A549 (cell line): ENCODE data around the gene ARHGAP12. TPM values are rescaled to one million over a fixed set of nuclear protein-coding genes. Genes with fewer than 3 reads are reported as not detected.
A peak's percentile ranks its signal among the peaks of the same experiment; 100 is the strongest.

Experiments used
- ATAC-seq, 2 experiments: fragments of 200-7000 bp in 1 of 2; fragments of >200 bp in 1 of 2; cut with Nextera tagmentation in 1 of 2; cut with Tn5 transposase in 1 of 2; 3 replicates each; pipeline versions ENCODE4 v1.8.0 to v1.9.1; 2018 to 2020; ENCODE audit warnings: mild to moderate bottlenecking in 1 of 2, moderate library complexity in 1 of 2
- CTCF ChIA-PET: fragments of 300-600 bp; sonication (Branson Sonifier 250); formaldehyde crosslinking; extraction: SDS; loops from one replicate; lab custom pipeline; 2021; ENCODE audit warnings: antibody characterized with exemption, inconsistent platforms; lab: Yijun Ruan, JAX
- POLR2A ChIA-PET: fragments of 350-600 bp; formaldehyde crosslinking; extraction: SDS; loops from one replicate; lab custom pipeline; 2021; ENCODE audit warnings: antibody characterized with exemption, inconsistent platforms; lab: Yijun Ruan, JAX
- DNase-seq, 2 experiments: peaks; one replicate each; pipeline versions ENCODE4 v3.0.0 to v3.0.0-alpha.2; 2011 to 2016; ENCODE audit warnings: low read depth in 1 of 2, low spot score in 1 of 2
- FAIRE-seq: peaks from 2 replicates; lab custom pipeline; 2011; peaks lifted over from hg19 to GRCh38; lab: Jason Lieb, UNC
- H3K27ac ChIP-seq, 2 experiments: fragments of >200 bp; sonication (Bioruptor Twin); formaldehyde crosslinking; 3 replicates each; pipeline ENCODE4 v1.5.1; 2016 to 2017
- H3K4me1 ChIP-seq: fragments of >200 bp; sonication (Bioruptor Twin); formaldehyde crosslinking; 3 replicates; pipeline ENCODE4 v1.6.1; 2016
- H3K4me2 ChIP-seq: fragments of >200 bp; sonication (Bioruptor Twin); formaldehyde crosslinking; 3 replicates; pipeline ENCODE4 v1.6.1; 2016
- H3K4me3 ChIP-seq: fragments of >200 bp; sonication (Bioruptor Twin); formaldehyde crosslinking; 3 replicates; pipeline ENCODE4 v1.5.1; 2016
- H3K9me3 ChIP-seq: fragments of >200 bp; sonication (Bioruptor Twin); formaldehyde crosslinking; 3 replicates; pipeline ENCODE4 v1.6.1; 2016
- BHLHE40 ChIP-seq: IDR thresholded peaks from 2 replicates; pipeline ENCODE4 v1.6.1; 2012; ENCODE audit warnings: low read depth, low read length, inconsistent platforms
- CBX8 ChIP-seq: fragments of 200-600 bp; sonication (generic); IDR thresholded peaks from 2 replicates; pipeline ENCODE4 v1.6.1; 2016
- CEBPB ChIP-seq, 2 experiments: fragments of >200 bp in 1 of 2; sonication (Bioruptor Twin) in 1 of 2; formaldehyde crosslinking in 1 of 2; IDR thresholded peaks; 2 replicates each; pipeline ENCODE4 v1.6.1; 2012 to 2016
- CHD4 ChIP-seq: fragments of 200-600 bp; sonication (generic); IDR thresholded peaks from 2 replicates; pipeline ENCODE4 v1.6.1; 2016; ENCODE audit warnings: antibody characterized with exemption, mild to moderate bottlenecking, borderline replicate concordance
- EHF ChIP-seq: fragments of 250-450 bp; sonication (Bioruptor Pico); IDR thresholded peaks from 2 replicates; pipeline ENCODE4 v1.5.0; 2020; ENCODE audit warnings: mild to moderate bottlenecking
- EP300 ChIP-seq, 2 experiments: fragments of >200 bp; sonication (Bioruptor Twin); formaldehyde crosslinking; IDR thresholded peaks; 2 replicates in 1 of 2; 3 replicates in 1 of 2; pipeline ENCODE4 v1.6.1; 2016 to 2017
- FOSB ChIP-seq: fragments of 250-450 bp; sonication (Bioruptor Pico); IDR thresholded peaks from 2 replicates; pipeline ENCODE4 v1.5.0; 2020; ENCODE audit warnings: mild to moderate bottlenecking, moderate library complexity
- GATA3 ChIP-seq: IDR thresholded peaks from 2 replicates; pipeline ENCODE4 v1.6.1; 2012; ENCODE audit warnings: borderline replicate concordance
- HDAC2 ChIP-seq: fragments of 200-600 bp; sonication (generic); IDR thresholded peaks from 2 replicates; pipeline ENCODE4 v1.6.1; 2016
- HEYL ChIP-seq: fragments of 250-450 bp; sonication (Bioruptor Pico); IDR thresholded peaks from 2 replicates; pipeline ENCODE4 v1.8.0; 2021; ENCODE audit warnings: mild to moderate bottlenecking, moderate library complexity
- HOXB5 ChIP-seq: fragments of 250-450 bp; sonication (Bioruptor Pico); IDR thresholded peaks from 2 replicates; pipeline ENCODE4 v1.5.0; 2020; ENCODE audit warnings: mild to moderate bottlenecking, moderate library complexity
- JUNB ChIP-seq: fragments of >200 bp; sonication (Bioruptor Twin); formaldehyde crosslinking; IDR thresholded peaks from 2 replicates; pipeline ENCODE4 v1.6.1; 2016
- MAZ ChIP-seq: fragments of 150-350 bp; IDR thresholded peaks from 2 replicates; pipeline ENCODE4 v1.6.1; 2014; ENCODE audit warnings: antibody characterized with exemption, low read depth, low read length, borderline replicate concordance
- NFE2L2 ChIP-seq: fragments of 150-350 bp; conservative IDR thresholded peaks from 2 replicates; pipeline ENCODE4 v1.6.1; 2014; ENCODE audit warnings: low read length
- NPAS2 ChIP-seq: fragments of 250-450 bp; sonication (Bioruptor Pico); IDR thresholded peaks from 2 replicates; pipeline ENCODE4 v1.8.0; 2022; ENCODE audit warnings: mild to moderate bottlenecking, moderate library complexity, borderline replicate concordance
- PHF8 ChIP-seq: fragments of 200-600 bp; sonication (generic); IDR thresholded peaks from 2 replicates; pipeline ENCODE4 v1.6.1; 2016; ENCODE audit warnings: low read depth, mild to moderate bottlenecking, antibody characterized with exemption, moderate library complexity, borderline replicate concordance
- POLR2A ChIP-seq: IDR thresholded peaks from 2 replicates; pipeline ENCODE4 v1.6.1; 2012; ENCODE audit warnings: mild to moderate bottlenecking, low read length
- RARB ChIP-seq: fragments of 250-450 bp; sonication (Bioruptor Pico); IDR thresholded peaks from 2 replicates; pipeline ENCODE4 v1.8.0; 2021; ENCODE audit warnings: mild to moderate bottlenecking, moderate library complexity
- TFCP2L1 ChIP-seq: fragments of 250-450 bp; sonication (Bioruptor Pico); IDR thresholded peaks from 2 replicates; pipeline ENCODE4 v1.5.0; 2021; ENCODE audit warnings: mild to moderate bottlenecking
- WGBS: methylation state at CpG from one replicate; pipeline ENCODE4 v1.1.6; 2017; ENCODE audit errors: missing lambda C conversion rate; 5-methylcytosine and 5-hydroxymethylcytosine counted together
- polyA plus RNA-seq, 4 experiments: library from polyadenylated mRNA; depleted of rRNA in 3 of 4; stranded (reverse); fragments of >200 nt; fragmentation: RNase III in 1 of 4; extraction: RNeasy Plus Mini Kit Qiagen cat#74134 plus additional on column Dnase treatment in 1 of 4; gene quantifications; 2 replicates in 3 of 4; 3 replicates in 1 of 4; pipeline ENCODE4 v1.2.3, GENCODE V29; 2011 to 2017
- TF ChIP-seq, protein P1 (sequence below): IDR thresholded peaks from 2 replicates; pipeline ENCODE4 v1.6.1; 2012
- TF ChIP-seq, protein P2 (sequence below): fragments of 250-450 bp; sonication (Bioruptor Pico); IDR thresholded peaks from 2 replicates; pipeline ENCODE4 v1.5.0; 2020; ENCODE audit warnings: low read depth, mild to moderate bottlenecking, moderate library complexity
- TF ChIP-seq, protein P3 (sequence below): fragments of >200 bp; sonication (Bioruptor Twin); formaldehyde crosslinking; IDR thresholded peaks from 3 replicates; pipeline ENCODE4 v1.5.1; 2016
- TF ChIP-seq, protein P4 (sequence below): fragments of 250-450 bp; sonication (Bioruptor Pico); IDR thresholded peaks from 2 replicates; pipeline ENCODE4 v1.5.0; 2021; ENCODE audit warnings: mild to moderate bottlenecking, moderate library complexity, borderline replicate concordance
- TF ChIP-seq, protein P5 (sequence below): IDR thresholded peaks from 2 replicates; pipeline ENCODE4 v1.6.1; 2012
- TF ChIP-seq, protein P6 (sequence below): fragments of 450-650 bp; IDR thresholded peaks from 2 replicates; pipeline ENCODE4 v1.6.1; 2014; ENCODE audit warnings: antibody characterized with exemption
- TF ChIP-seq, protein P7 (sequence below): fragments of >200 bp; sonication (Bioruptor Twin); formaldehyde crosslinking; IDR thresholded peaks from 2 replicates; pipeline ENCODE4 v1.6.1; 2016
- TF ChIP-seq, protein P8 (sequence below): fragments of >200 bp; sonication (Bioruptor Twin); formaldehyde crosslinking; IDR thresholded peaks from 3 replicates; pipeline ENCODE4 v1.6.1; 2016

ARHGAP12 gene
- polyA plus RNA-seq, 2 of the 4 experiments (the other 2 are of a cell fraction), result 22.1 to 49.3 TPM

DNA sequence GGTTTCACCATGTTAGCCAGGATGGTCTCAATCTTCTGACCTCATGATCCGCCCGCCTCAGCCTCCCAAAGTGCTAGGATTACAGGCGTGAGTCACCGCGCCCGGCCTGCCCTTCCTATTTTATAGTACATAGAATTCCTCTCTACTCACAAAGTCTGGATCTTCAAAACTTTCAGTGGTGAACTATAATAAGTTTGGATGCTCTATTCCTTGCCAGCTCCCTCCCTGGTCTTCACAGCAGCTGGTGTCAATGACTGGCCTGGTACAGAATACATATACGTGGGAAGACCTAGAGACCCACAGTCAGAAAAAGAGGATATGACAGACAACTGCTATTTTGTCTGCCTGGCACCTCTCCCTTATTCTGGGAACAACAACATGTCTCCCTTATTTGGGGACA, 40.8 kb downstream of the ARHGAP12 start:
- peaks cover 73% of the 10 kb centered on the region for H3K4me1 ChIP-seq
- H3K4me2 ChIP-seq, result peak overlapping the region; percentile 60
- ATAC-seq (peak in 1 of 2 experiments; percentile 37; a peak in 2 of 6 replicates), DNase-seq (no peak), FAIRE-seq (no peak)
- ChIA-PET CTCF (no interaction called here), POLR2A (no interaction called here)
- H3K9me3 ChIP-seq, result no peaks in the 10 kb centered on the region
- TF ChIP-seq FOSB (CRISPR knock-in tag), result no peak
- TF ChIP-seq NFE2L2, result no peak
- TF ChIP-seq POLR2A, result no peak
- no peak for TF ChIP-seq GATA3
- no peak for TF ChIP-seq HDAC2
- TF ChIP-seq, protein P1, sequence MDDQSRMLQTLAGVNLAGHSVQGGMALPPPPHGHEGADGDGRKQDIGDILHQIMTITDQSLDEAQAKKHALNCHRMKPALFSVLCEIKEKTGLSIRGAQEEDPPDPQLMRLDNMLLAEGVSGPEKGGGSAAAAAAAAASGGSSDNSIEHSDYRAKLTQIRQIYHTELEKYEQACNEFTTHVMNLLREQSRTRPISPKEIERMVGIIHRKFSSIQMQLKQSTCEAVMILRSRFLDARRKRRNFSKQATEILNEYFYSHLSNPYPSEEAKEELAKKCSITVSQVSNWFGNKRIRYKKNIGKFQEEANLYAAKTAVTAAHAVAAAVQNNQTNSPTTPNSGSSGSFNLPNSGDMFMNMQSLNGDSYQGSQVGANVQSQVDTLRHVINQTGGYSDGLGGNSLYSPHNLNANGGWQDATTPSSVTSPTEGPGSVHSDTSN, result no peak
- TF ChIP-seq, protein P2, sequence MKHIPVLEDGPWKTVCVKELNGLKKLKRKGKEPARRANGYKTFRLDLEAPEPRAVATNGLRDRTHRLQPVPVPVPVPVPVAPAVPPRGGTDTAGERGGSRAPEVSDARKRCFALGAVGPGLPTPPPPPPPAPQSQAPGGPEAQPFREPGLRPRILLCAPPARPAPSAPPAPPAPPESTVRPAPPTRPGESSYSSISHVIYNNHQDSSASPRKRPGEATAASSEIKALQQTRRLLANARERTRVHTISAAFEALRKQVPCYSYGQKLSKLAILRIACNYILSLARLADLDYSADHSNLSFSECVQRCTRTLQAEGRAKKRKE, result no peak
- TF ChIP-seq NPAS2 (CRISPR knock-in tag), result no peak
- no peak for TF ChIP-seq HOXB5 (CRISPR knock-in tag)
- TF ChIP-seq BHLHE40, result no peak
- TF ChIP-seq PHF8, result no peak
- TF ChIP-seq CEBPB (IDR thresholded peaks at IDR 0.05), result no peak
- TF ChIP-seq RARB (CRISPR knock-in tag), result no peak
- TF ChIP-seq JUNB, result no peak
- TF ChIP-seq, protein P3, sequence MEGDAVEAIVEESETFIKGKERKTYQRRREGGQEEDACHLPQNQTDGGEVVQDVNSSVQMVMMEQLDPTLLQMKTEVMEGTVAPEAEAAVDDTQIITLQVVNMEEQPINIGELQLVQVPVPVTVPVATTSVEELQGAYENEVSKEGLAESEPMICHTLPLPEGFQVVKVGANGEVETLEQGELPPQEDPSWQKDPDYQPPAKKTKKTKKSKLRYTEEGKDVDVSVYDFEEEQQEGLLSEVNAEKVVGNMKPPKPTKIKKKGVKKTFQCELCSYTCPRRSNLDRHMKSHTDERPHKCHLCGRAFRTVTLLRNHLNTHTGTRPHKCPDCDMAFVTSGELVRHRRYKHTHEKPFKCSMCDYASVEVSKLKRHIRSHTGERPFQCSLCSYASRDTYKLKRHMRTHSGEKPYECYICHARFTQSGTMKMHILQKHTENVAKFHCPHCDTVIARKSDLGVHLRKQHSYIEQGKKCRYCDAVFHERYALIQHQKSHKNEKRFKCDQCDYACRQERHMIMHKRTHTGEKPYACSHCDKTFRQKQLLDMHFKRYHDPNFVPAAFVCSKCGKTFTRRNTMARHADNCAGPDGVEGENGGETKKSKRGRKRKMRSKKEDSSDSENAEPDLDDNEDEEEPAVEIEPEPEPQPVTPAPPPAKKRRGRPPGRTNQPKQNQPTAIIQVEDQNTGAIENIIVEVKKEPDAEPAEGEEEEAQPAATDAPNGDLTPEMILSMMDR, result no peak
- 90% methylated on average over 7 of the region's 7 CpGs for WGBS
- peak overlapping the region; percentile 35 to 75 for H3K27ac ChIP-seq
- H3K4me3 ChIP-seq, result no peak overlapping the region

DNA sequence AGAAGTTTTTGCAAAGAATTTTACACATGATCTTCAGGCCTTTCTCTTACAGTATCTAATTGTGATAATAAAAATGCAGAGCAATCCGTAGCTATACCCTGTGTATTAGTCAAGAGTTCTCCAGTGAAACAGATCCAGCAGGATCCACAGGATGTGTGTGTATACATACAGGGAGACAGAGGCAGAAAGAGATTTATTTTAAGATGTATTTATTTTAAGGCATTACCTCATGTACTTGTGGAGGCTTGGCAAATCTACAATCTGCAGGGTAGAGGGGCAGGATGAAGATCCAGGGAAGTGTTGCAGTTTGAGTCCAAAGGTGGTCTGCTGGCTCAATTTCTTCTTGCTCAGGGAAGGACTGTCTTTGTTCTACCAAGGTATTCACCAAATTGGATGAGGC, 41.7 kb downstream of the ARHGAP12 start:
- no peak overlapping the region for H3K4me3 ChIP-seq
- no peak for DNase-seq
- peak overlapping the region; percentile 26 to 75; a peak in 4 of 6 replicates for H3K27ac ChIP-seq
- no peaks in the 10 kb centered on the region for H3K9me3 ChIP-seq
- POLR2A ChIA-PET, result no interaction called here
- CTCF ChIA-PET, result interaction anchor here (0.6 to 1.9 kb wide), 3 partner anchors 39 to 1280 kb away, joined by 3 to 4 read pairs (median 4); no protein-coding TSS in a partner anchor
- FAIRE-seq, result no peak
- peak overlapping the region; percentile 36 for H3K4me2 ChIP-seq
- TF ChIP-seq, protein P4, sequence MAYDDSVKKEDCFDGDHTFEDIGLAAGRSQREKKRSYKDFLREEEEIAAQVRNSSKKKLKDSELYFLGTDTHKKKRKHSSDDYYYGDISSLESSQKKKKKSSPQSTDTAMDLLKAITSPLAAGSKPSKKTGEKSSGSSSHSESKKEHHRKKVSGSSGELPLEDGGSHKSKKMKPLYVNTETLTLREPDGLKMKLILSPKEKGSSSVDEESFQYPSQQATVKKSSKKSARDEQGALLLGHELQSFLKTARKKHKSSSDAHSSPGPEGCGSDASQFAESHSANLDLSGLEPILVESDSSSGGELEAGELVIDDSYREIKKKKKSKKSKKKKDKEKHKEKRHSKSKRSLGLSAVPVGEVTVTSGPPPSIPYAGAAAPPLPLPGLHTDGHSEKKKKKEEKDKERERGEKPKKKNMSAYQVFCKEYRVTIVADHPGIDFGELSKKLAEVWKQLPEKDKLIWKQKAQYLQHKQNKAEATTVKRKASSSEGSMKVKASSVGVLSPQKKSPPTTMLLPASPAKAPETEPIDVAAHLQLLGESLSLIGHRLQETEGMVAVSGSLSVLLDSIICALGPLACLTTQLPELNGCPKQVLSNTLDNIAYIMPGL (CRISPR knock-in tag), result no peak
- TF ChIP-seq MAZ (no peak), EHF (CRISPR knock-in tag) (no peak), NPAS2 (CRISPR knock-in tag) (no peak), EP300 (IDR thresholded peaks at IDR 0.05) (no peak), RARB (CRISPR knock-in tag) (no peak), GATA3 (no peak), TFCP2L1 (CRISPR knock-in tag) (no peak), POLR2A (no peak), CBX8 (no peak), NFE2L2 (no peak), HEYL (CRISPR knock-in tag) (no peak), CHD4 (no peak)
- TF ChIP-seq, protein P5, sequence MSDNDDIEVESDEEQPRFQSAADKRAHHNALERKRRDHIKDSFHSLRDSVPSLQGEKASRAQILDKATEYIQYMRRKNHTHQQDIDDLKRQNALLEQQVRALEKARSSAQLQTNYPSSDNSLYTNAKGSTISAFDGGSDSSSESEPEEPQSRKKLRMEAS, result no peak
- TF ChIP-seq, protein P6, sequence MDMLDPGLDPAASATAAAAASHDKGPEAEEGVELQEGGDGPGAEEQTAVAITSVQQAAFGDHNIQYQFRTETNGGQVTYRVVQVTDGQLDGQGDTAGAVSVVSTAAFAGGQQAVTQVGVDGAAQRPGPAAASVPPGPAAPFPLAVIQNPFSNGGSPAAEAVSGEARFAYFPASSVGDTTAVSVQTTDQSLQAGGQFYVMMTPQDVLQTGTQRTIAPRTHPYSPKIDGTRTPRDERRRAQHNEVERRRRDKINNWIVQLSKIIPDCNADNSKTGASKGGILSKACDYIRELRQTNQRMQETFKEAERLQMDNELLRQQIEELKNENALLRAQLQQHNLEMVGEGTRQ, result no peak
- TF ChIP-seq, protein P7, sequence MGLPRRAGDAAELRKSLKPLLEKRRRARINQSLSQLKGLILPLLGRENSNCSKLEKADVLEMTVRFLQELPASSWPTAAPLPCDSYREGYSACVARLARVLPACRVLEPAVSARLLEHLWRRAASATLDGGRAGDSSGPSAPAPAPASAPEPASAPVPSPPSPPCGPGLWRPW, result no peak
- TF ChIP-seq, protein P8, sequence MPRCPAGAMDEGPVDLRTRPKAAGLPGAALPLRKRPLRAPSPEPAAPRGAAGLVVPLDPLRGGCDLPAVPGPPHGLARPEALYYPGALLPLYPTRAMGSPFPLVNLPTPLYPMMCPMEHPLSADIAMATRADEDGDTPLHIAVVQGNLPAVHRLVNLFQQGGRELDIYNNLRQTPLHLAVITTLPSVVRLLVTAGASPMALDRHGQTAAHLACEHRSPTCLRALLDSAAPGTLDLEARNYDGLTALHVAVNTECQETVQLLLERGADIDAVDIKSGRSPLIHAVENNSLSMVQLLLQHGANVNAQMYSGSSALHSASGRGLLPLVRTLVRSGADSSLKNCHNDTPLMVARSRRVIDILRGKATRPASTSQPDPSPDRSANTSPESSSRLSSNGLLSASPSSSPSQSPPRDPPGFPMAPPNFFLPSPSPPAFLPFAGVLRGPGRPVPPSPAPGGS, result no peak
- peaks cover 82% of the 10 kb centered on the region for H3K4me1 ChIP-seq
- ATAC-seq, result peak; percentile 16 to 38; a peak in 2 of 6 replicates
- WGBS, result 57% methylated on average over 1 of the region's 1 CpG
